ENCODE measurements around the gene ABCC9. TPM values are rescaled to one million over a fixed set of nuclear protein-coding genes. Genes with fewer than 3 reads are reported as not detected.

ABCC9 gene
- total and polyA plus RNA-seq, 2 donors (not counting 3 experiments of a cell fraction or from before 2014, with no cell fraction given), result under 0.01 TPM; not detected in 1

DNA sequence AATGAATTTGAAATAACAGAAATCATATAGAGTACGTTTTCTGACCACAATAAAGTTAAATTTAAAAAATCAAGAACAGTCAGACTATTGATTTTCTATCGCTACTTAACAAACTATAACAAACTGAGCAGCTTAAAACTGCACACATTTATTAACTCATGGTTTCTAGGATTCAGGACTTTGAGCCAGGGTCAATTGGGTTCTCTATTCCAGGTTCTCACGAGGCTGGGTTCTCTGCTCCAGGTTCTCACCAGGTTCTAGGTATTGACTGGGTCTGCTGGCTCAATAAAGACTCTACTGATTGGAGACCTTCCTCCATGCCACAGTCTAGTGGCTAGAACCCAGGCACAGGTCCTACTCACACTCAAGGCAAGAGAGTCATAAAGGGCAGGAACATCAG, 22.8 kb downstream of the ABCC9 start:
- TF ChIP-seq POLR2AphosphoS5 (IDR thresholded peaks at IDR 0.05; ENCODE audit: insufficient read depth, low read depth, low read length) (no peak), EZH2 (IDR thresholded peaks at IDR 0.05; ENCODE audit: borderline replicate concordance, low read depth, low read length, severe bottlenecking) (no peak), GATA2 (IDR thresholded peaks at IDR 0.05; ENCODE audit: insufficient read depth, insufficient read length, low read depth, low read length) (no peak), JUN (IDR thresholded peaks at IDR 0.05; ENCODE audit: borderline replicate concordance, insufficient read depth, insufficient read length, low read depth) (no peak), MYC (IDR thresholded peaks at IDR 0.05; ENCODE audit: low read depth, low read length) (no peak), FOS (IDR thresholded peaks at IDR 0.05; ENCODE audit: borderline replicate concordance, insufficient read depth, low read length) (no peak), POLR2A (IDR thresholded peaks at IDR 0.05; ENCODE audit: low read depth, low read length) (no peak)
- TF ChIP-seq, protein P1, sequence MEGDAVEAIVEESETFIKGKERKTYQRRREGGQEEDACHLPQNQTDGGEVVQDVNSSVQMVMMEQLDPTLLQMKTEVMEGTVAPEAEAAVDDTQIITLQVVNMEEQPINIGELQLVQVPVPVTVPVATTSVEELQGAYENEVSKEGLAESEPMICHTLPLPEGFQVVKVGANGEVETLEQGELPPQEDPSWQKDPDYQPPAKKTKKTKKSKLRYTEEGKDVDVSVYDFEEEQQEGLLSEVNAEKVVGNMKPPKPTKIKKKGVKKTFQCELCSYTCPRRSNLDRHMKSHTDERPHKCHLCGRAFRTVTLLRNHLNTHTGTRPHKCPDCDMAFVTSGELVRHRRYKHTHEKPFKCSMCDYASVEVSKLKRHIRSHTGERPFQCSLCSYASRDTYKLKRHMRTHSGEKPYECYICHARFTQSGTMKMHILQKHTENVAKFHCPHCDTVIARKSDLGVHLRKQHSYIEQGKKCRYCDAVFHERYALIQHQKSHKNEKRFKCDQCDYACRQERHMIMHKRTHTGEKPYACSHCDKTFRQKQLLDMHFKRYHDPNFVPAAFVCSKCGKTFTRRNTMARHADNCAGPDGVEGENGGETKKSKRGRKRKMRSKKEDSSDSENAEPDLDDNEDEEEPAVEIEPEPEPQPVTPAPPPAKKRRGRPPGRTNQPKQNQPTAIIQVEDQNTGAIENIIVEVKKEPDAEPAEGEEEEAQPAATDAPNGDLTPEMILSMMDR (IDR thresholded peaks at IDR 0.05; ENCODE audit: extremely low read depth in 1 of 2, insufficient read depth in 1 of 2, low read depth in 1 of 2, low read length in 2 of 2), result no peak
- TF ChIP-seq, protein P2, sequence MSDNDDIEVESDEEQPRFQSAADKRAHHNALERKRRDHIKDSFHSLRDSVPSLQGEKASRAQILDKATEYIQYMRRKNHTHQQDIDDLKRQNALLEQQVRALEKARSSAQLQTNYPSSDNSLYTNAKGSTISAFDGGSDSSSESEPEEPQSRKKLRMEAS (IDR thresholded peaks at IDR 0.05; ENCODE audit: insufficient read depth, insufficient read length), result no peak
- no peak for FAIRE-seq
- intact Hi-C loops (cut with micrococcal nuclease), result no loop called here

More for the DNA sequence above, 22.8 kb downstream of the ABCC9 start:
- no peak overlapping the region for H3K4me3 ChIP-seq (replicated peaks in 1 of 3; ENCODE audit: insufficient read depth in 1 of 3, low read depth in 1 of 3, low read length in 3 of 3)
- no peaks in the 10 kb centered on the region for H3K9me3 ChIP-seq (replicated peaks; ENCODE audit: control insufficient read depth, insufficient read depth, low read length)
- POLR2A ChIA-PET, result no interaction called here
- H3K27ac ChIP-seq (ENCODE audit: insufficient read depth, low read depth, low read length), result no peak overlapping the region
- H3K9me1 ChIP-seq (replicated peaks; ENCODE audit: control insufficient read depth, extremely low read depth, insufficient read depth, low read length), result no peaks in the 10 kb centered on the region
- H3K27me3 ChIP-seq (ENCODE audit: control insufficient read depth in 2 of 2, insufficient read depth in 2 of 2, low read length in 2 of 2), result no peaks in the 10 kb centered on the region
- no peak overlapping the region for H2AFZ ChIP-seq (ENCODE audit: low read depth, low read length)
- no peak overlapping the region for H3K9ac ChIP-seq (replicated peaks; ENCODE audit: extremely low read depth, insufficient read depth, low read length)
- dilution Hi-C loops (cut with MboI; ENCODE audit: extremely low pct_ligation_motif_present, low sequenced_read_pairs), result no loop called here
- no peaks in the 10 kb centered on the region for H3K79me2 ChIP-seq (ENCODE audit: control insufficient read depth, insufficient read depth, low read length)
- no peaks in the 10 kb centered on the region for H3K4me1 ChIP-seq (ENCODE audit: control insufficient read depth, extremely low read depth, insufficient read depth, low read length)
- DNase-seq (ENCODE audit: low read depth, low spot score), result no peak
- no peaks in the 10 kb centered on the region for H4K20me1 ChIP-seq (replicated peaks; ENCODE audit: control insufficient read depth, extremely low read depth, insufficient read depth, low read length)
- CTCF ChIA-PET, result no interaction called here
- no TSS peak for BruUV-seq (replicated peaks)
- H3K4me2 ChIP-seq (ENCODE audit: insufficient read depth, low read length), result no peak overlapping the region
- H3K36me3 ChIP-seq (ENCODE audit: control insufficient read depth in 2 of 2, extremely low read depth in 1 of 2, insufficient read depth in 2 of 2, low read length in 2 of 2), result no peaks in the 10 kb centered on the region
